NCI-H774 (cell line): ENCODE data around the gene ARF1.

Experiments
- DNase-seq: peaks from one replicate; lab custom pipeline; 2025; lab: John Stamatoyannopoulos, UW

ARF1 gene

GRCh38 chr1:228050571-228051231 is 31.8 kb upstream of the ARF1 start:
- DNase-seq: no peak

- DNase-seq: no peak
Measured at GRCh38 chr1:228058172-228058948, 24.1 kb upstream of the ARF1 start.

GRCh38 chr1:228058949-228059633 is 23.4 kb upstream of the ARF1 start:
- DNase-seq: no peak

DNA sequence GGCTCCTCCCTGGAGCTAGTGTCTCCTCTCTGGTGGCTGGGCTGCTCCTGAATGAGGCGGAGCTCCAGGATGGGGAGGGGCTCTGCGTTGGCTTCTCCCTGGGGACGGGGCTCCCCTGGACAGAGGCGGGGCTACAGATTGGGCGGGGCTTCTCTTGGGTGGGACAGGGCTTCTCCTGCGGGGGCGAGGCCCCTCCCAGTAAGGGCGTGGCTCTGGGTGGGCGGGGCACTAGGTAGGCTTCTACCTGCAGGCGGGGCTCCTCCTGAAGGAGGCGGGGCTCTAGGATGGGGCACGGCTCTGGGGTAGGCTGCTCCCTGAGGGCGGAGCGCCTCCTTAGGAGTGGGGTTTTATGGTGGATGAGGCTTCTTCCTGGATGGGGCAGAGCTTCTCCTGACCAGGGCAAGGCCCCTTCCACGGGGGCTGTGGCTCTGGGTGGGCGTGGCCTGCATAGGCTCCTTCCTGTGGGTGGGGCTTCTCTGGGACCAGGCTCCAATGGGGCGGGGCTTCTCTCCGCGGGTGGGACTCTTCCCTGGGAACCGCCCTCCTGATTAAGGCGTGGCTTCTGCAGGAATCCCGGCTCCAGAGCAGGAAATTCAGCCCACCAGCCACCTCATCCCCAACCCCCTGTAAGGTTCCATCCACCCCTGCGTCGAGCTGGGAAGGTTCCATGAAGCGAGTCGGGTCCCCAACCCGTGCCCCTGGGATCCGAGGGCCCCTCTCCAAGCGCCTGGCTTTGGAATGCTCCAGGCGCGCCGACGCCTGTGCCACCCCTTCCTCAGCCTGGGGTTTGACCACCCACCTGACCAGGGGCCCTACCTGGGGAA is 22.7 kb upstream of the ARF1 start:
- DNase-seq: peak; percentile 82

GRCh38 chr1:228060458-228061190 is 21.9 kb upstream of the ARF1 start:
- DNase-seq: no peak

DNA sequence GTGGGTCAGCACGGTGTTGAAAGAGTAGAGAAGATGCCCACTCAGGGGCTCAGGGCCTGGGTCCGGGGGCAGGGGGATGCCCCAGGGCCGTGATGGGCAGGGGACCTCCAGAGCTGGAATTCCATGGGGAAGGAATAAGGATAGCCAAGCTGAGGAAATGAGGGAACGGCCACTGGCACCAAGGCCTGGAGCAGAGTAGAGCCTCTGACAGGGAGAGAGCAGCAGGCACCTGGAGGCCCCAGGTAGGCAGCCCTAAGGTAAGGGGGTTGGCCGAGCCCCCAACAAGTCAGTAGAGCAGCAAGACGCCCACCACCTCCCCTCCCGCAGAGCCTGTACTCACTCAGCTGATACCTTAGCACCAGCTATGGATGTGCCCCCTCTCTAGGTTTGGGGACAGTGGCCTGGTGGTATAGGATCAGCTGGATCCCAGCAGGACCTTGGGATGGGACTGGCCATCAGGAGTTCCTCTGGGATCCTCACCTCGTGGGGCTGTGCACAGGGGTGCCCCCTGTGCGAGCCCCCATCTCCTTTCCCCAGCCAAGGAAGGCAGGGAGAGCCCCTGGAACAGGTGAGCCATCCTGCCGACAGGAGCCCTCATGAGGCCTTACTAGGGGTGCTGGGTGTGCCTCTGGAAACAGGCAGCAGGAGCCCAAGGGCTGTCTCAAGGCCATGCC is 21.0 kb upstream of the ARF1 start:
- DNase-seq: no peak

GRCh38 chr1:228062085-228062791 is 20.3 kb upstream of the ARF1 start:
- no peak for DNase-seq

- DNase-seq: no peak
Measured at GRCh38 chr1:228062812-228063211, 19.7 kb upstream of the ARF1 start.

DNA sequence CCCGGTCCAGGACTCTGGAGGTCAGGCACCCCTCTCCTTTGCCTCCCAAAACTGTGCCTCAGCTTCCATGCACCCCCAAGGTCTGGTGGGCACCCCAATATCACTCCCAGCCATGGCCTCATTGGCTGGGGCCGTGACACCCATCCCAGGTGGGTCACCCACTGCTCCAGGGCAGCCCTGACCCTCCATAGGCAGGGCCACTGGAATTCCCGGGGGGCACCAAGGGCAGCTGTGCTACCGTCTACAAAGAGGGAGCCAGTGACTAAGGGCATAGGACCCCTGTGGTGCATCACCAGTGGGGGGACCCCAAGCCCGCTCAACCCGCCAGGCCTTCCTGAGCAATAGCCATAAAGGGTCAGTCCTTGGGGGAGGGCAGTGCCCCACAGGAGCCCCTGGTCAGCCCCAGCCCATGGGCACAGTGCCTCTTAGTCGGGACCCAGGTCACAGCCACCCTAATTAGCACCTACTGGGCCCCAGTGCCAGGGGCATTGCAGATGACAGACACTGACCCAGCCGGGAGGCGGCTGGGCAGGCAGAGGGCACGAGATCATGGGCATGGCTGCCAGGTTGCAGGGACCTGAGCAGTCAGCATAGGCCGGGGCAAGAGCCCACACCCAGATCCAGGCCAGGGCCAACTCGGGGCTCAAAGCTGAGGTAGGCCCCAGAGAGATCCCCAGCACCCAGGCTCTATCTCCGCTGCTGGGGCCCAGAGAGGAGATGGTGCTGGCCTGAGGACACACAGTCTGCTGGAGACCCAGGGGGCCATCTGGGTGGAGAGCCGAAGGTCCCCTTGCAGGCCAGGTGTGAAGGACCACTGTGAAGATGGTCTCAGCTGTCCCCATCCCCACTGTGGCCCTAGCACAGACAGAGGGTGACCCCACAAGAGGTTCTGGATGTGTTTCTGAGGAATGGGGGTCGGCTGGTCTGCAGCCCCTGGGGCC is 19.0 kb upstream of the ARF1 start:
- DNase-seq: no peak

GRCh38 chr1:228064296-228064695 is 18.2 kb upstream of the ARF1 start:
- no peak for DNase-seq

GRCh38 chr1:228064741-228065542 is 17.6 kb upstream of the ARF1 start:
- DNase-seq: no peak

DNA sequence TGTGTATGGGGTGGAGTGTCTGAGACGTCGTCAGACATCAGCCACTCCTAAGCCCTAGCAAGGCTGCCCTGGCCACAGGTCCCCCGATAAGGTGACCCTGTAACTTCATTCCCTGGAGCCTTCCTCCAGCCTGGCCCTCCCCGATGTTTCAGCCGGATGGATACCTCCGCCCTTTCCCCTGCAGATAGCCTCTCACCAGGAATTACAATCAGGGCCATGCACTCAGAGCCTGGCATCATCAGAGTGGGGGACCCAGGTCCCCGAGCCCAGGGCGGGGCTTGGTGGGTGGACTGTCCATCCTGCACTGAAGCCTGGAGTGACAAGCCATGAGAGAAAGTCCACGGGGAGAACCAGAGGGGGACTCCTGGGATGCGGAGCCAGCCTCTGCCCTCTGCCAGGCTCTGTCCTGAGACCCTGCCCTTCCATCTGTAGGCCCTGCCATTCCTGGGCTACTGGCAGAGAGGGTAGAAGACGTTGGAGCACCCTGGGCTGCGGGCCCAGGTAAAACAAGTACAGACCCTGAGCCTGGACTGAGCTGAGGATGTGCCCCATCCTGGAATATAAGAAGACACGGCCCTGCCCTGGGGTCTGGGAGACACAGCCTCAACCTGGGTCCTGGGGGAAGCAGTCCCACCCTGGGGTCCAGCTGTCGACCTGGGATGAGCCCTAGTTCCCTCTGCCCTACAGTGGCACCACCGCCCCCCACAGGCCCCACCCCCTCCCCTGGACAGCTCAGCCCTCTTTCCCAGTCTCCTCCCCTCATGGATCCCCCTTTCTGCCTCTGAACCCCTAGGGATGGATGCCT is 16.8 kb upstream of the ARF1 start:
- no peak for DNase-seq

- DNase-seq: no peak
Measured at GRCh38 chr1:228066416-228066815, 16.1 kb upstream of the ARF1 start.

DNA sequence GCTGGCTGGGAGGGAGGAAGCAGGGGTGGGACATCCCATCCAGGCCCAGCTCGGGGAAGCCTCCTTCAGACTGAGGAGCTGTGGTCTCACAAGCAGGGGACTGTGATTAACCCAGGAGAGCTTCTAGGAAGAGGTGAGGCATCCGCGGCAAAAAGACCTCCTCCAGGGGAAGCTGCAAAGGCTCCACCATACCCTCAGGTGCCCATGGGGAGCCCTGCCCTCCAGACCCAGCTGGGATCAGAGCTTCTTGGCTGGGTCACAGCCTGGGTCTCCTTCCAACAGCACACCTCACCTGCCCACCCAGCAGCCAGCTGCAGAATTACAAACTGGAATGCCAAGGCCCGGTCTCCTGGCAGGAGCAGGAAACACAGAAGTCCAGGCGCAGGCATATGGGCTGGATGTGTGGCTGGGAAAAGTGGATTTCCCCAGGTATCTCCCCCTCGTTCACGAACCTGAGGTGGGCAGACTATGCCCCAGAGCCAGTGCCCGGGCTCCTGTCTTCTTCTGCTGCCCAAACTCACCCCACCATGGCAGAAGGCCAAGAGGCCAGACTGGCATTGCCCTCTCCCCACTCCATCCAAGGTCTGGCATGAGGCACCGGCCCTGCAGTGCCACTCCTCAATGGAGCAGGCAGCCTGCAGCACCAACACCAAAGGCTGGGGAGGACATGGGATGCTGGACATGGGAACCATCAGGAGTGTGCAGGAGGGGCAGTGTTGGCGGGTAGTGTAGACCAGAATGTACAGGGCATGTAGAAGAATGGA is 15.4 kb upstream of the ARF1 start:
- no peak for DNase-seq

DNA sequence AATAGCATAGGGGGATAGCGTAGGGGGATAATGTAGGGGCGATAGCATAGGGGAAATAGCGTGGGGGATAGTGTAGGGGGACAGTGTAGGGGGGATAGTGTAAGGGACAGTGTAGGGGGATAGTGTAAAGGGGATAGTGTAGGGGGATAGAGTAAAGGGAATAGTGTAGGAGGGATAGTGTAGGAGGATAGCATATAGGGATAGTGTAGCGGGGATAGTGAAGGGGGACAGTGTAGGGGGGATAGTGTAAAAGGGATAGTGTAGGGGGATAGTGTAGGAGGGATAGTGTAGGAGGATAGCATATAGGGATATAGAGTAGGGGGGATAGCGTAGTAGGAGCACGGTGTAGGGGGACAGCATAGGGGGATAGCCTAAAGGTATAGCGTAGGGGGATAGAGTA is 14.1 kb upstream of the ARF1 start:
- no peak for DNase-seq

DNA sequence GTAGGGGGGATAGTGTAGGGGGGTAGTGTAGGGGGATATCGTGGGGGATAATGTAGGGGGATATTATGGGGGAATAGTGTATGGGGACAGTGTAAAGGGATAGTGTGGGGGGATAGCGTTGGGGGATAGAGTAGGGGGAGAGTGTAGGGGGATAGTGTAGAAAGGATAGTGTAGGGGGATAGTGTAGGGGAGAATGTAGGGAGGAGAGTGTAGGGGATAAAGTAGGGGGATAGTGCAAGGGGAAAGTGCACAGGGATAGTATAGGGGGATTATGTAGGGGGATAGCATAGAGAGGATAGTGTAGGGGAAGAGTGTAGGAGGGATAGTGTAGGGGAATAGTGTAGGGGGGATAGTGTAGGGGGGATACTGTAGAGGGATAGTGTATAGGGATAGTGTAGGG is 12.3 kb upstream of the ARF1 start:
- DNase-seq: no peak

DNA sequence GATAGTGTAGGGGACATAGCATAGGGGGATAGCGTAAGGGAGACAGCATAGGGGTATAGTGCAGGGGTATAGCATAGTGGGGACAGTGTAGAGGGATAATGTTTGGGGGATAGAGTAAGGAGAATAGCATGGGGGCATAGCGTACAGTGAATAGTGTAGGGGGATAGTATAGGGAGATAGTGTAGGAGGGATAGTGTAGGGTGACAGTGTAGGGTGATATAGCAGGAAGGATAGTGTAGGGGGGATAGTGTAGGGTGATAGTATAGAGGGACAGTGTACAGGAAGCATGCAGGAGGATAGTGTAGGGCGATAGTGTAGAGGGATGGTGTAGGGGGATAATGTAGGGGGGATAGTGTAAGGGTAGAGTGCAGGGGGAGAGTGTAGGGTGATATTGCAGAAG is 11.7 kb upstream of the ARF1 start:
- DNase-seq: no peak
